Measurements from ENCODE around the gene ZKSCAN7.

ZKSCAN7 gene

DNA sequence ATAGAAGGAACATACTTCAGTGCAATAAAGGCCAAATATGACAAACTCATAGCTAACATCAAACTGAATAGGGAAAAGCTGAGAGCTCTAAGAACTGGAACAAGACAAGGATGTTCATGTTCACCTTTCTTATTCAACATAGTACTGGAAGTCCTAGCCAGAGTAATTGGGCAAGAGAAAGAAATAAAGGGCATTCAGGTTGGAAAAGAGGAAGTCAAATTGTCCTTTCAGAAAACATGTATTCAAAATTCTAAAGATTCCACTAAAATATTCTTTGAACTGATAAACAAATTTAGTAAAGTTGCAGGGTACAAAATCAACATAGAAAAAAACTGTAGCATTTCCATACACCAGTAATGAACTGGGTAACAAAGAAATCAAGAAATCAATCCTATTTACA lies 57.7 kb downstream of the ZKSCAN7 start:
- no peak for TF ChIP-seq TEAD4 (IDR thresholded peaks at IDR 0.05)
- TF ChIP-seq EP300 (IDR thresholded peaks at IDR 0.05; ENCODE audit: borderline replicate concordance), result no peak
- TF ChIP-seq ZBTB7A (IDR thresholded peaks at IDR 0.05; ENCODE audit: low read depth), result no peak
- no peak for TF ChIP-seq CEBPB (IDR thresholded peaks at IDR 0.05)
- no peak for TF ChIP-seq YY1 (IDR thresholded peaks at IDR 0.05; ENCODE audit: low read depth)
